ENCODE results near the gene HSD11B2. TPM values are rescaled to one million over a fixed set of nuclear protein-coding genes. Genes with fewer than 3 reads are reported as not detected.

The HSD11B2 gene
- total RNA-seq, 1 donor from 2014 or later = 8.5 TPM

DNA sequence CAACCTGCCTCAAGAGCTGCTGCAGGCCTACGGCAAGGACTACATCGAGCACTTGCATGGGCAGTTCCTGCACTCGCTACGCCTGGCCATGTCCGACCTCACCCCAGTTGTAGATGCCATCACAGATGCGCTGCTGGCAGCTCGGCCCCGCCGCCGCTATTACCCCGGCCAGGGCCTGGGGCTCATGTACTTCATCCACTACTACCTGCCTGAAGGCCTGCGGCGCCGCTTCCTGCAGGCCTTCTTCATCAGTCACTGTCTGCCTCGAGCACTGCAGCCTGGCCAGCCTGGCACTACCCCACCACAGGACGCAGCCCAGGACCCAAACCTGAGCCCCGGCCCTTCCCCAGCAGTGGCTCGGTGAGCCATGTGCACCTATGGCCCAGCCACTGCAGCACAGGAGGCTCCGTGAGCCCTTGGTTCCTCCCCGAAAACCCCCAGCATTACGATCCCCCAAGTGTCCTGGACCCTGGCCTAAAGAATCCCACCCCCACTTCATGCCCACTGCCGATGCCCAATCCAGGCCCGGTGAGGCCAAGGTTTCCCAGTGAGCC lies 5.8 kb downstream of the HSD11B2 start:
- H3K9me3 Mint-ChIP-seq = no peaks in the 10 kb centered on the region
- H3K4me1 Mint-ChIP-seq (ENCODE audit: unreplicated experiment) = peaks cover 15% of the 10 kb centered on the region
- TF ChIP-seq, protein P1, sequence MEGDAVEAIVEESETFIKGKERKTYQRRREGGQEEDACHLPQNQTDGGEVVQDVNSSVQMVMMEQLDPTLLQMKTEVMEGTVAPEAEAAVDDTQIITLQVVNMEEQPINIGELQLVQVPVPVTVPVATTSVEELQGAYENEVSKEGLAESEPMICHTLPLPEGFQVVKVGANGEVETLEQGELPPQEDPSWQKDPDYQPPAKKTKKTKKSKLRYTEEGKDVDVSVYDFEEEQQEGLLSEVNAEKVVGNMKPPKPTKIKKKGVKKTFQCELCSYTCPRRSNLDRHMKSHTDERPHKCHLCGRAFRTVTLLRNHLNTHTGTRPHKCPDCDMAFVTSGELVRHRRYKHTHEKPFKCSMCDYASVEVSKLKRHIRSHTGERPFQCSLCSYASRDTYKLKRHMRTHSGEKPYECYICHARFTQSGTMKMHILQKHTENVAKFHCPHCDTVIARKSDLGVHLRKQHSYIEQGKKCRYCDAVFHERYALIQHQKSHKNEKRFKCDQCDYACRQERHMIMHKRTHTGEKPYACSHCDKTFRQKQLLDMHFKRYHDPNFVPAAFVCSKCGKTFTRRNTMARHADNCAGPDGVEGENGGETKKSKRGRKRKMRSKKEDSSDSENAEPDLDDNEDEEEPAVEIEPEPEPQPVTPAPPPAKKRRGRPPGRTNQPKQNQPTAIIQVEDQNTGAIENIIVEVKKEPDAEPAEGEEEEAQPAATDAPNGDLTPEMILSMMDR (conservative IDR thresholded peaks at IDR 0.05) = no peak
- H3K27ac Mint-ChIP-seq = no peak overlapping the region
- peaks cover 6% of the 10 kb centered on the region for H3K27me3 Mint-ChIP-seq
- no peak for DNase-seq (ENCODE audit: extremely low spot score, unreplicated experiment)
- peaks cover 3% of the 10 kb centered on the region for H3K36me3 Mint-ChIP-seq
- H3K4me3 Mint-ChIP-seq = no peak overlapping the region

DNA sequence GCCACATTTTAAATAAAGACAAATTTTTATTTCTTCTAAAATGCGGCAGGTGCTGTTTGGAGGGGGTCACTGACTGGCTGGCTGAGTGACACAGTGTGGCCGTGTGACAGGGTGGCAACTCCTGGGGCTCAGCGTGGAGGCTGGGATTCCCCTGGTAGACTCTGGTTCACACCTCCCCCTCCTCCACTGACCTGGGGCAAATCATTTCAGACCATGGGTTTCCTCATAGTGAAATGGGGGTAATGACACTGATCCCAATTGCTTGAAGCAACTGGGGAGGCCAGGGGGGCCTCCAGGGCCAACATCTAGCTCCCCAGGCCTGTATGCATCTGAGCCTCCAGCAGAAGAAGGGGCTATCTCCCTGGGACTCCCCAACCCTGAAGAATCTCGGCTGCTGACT lies 6.6 kb downstream of the HSD11B2 start:
- TF ChIP-seq, protein P1 (conservative IDR thresholded peaks at IDR 0.05) = no peak
- no peak for DNase-seq (ENCODE audit: extremely low spot score, unreplicated experiment)
- Mint-ChIP-seq H3K36me3 (peaks cover 3% of the 10 kb centered on the region), H3K27me3 (peaks cover under 1% of the 10 kb centered on the region), H3K27ac (no peak overlapping the region), H3K9me3 (no peaks in the 10 kb centered on the region), H3K4me3 (no peak overlapping the region), H3K4me1 (ENCODE audit: unreplicated experiment) (peaks cover 15% of the 10 kb centered on the region)

DNA sequence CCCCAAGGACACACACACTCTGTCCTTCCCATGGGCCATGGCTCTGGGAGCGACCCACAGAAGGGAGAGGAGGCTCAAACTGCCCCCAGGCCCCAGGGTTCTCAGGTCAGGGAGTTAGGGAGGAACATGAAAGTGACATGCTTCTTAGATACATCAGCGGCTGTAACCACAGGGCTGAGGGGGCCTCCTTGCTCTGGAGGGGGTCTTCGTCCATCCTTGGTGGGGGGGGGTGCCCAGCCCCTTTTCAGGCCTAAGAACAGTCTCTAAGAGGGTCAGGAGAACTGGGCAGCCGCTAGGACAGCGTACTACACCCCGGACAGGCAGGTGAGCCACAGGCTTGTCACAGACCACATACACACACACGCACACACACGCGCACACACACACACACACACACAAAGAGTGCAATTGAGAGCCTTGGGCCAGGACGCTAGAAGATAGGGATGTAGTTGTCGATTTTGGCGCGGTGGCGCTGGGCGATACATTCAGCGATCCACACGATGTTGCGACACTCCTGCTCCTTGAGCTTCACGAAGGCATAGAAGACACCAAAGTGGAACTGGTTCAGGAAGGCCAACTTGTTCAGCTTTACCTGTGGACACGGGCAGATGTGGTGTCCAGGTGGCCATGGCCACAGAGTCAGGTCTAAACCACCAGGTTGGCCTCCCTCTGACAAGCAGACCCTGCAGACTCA lies 7.3 kb downstream of the HSD11B2 start:
- no peaks in the 10 kb centered on the region for H3K27me3 Mint-ChIP-seq
- H3K4me1 Mint-ChIP-seq (ENCODE audit: unreplicated experiment) = peaks cover 11% of the 10 kb centered on the region
- peaks cover 3% of the 10 kb centered on the region for H3K36me3 Mint-ChIP-seq

DNA sequence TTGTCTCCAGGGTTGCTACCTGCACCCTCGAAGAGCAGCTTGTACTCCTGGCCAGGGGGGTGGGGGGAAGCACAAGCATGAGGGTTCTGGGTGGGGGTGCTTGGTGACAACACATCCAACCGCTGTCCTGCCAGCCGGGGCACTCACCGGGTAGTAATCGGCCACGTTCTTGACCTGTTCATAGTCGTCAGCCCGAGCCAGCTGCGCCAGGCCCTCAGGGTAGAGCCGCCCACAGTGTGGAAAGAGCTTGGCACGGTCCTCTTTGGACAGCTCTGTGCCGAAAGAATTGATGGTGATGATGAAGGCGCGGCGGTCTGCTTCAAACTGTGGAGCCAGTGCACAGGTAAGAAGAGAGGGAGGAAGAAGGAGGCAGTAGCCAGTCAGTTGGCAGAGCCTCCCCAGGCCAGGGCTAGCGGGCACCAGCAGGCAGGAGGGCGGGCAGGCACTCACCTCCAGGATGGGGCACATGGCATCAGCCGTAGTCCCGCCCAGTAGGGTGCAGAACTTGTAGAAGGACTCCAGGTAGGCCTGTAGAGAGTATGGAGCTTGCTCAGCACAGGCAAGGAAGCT lies 8.0 kb downstream of the HSD11B2 start:
- peaks cover 10% of the 10 kb centered on the region for H3K4me1 Mint-ChIP-seq (ENCODE audit: unreplicated experiment)
- H3K4me3 Mint-ChIP-seq = no peak overlapping the region
- no peaks in the 10 kb centered on the region for H3K27me3 Mint-ChIP-seq
- H3K9me3 Mint-ChIP-seq = no peaks in the 10 kb centered on the region
- DNase-seq (ENCODE audit: extremely low spot score, unreplicated experiment) = no peak
- no peak overlapping the region for H3K27ac Mint-ChIP-seq
- TF ChIP-seq, protein P1 (conservative IDR thresholded peaks at IDR 0.05) = no peak
- peaks cover 3% of the 10 kb centered on the region for H3K36me3 Mint-ChIP-seq

More for the DNA sequence above, 7.3 kb downstream of the HSD11B2 start:
- Mint-ChIP-seq H3K9me3 (no peaks in the 10 kb centered on the region), H3K4me3 (no peak overlapping the region), H3K27ac (no peak overlapping the region)
- DNase-seq (ENCODE audit: extremely low spot score, unreplicated experiment) = no peak
- TF ChIP-seq, protein P1 (conservative IDR thresholded peaks at IDR 0.05) = no peak

DNA sequence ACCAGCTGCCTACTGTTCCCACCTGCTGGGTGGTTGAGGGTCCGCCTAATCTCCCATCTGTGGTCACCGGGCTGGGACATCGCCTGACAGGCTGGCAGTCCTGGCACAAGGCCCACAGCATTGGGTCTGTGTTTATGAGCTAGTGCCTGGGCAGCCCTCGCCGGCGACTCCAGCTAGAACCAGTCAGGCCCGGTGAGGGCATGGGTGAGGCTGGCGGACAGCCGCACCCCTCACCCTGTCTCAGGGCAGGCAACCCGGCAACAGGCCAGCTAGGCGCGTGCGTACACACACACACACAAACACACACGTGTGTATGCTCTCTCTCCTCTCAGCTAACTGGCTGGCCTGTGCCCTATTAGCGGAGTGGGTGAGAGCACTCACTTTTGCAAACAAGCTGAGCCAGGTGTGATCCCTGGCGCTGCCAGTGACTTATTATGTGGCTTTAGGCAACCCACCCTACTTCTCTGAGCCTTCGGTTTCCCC lies 10.4 kb downstream of the HSD11B2 start:
- peaks cover 3% of the 10 kb centered on the region for H3K36me3 Mint-ChIP-seq
- H3K27me3 Mint-ChIP-seq = no peaks in the 10 kb centered on the region
- H3K4me1 Mint-ChIP-seq (ENCODE audit: unreplicated experiment) = peaks cover 7% of the 10 kb centered on the region
- H3K27ac Mint-ChIP-seq = no peak overlapping the region
- no peak for DNase-seq (ENCODE audit: extremely low spot score, unreplicated experiment)
- TF ChIP-seq, protein P1 (conservative IDR thresholded peaks at IDR 0.05) = no peak
- H3K9me3 Mint-ChIP-seq = no peaks in the 10 kb centered on the region
- H3K4me3 Mint-ChIP-seq = no peak overlapping the region

Measured in type B pancreatic cell (in vitro differentiated cells).